SK-N-DZ (cell line): ENCODE measurements around the gene LYPD8. TPM values are rescaled to one million over a fixed set of nuclear protein-coding genes. Genes with fewer than 3 reads are reported as not detected.
"Not testable (repeated sequence)": the region's sequence is repeated elsewhere in the genome, so short reads cannot be mapped to it uniquely, and the experiment has no call there.

ENCODE experiments used
- DNase-seq: peaks from one replicate; pipeline ENCODE4 v3.0.0-alpha.2; 2015; ENCODE audit warnings: low spot score
- polyA plus RNA-seq, 2 experiments: library from polyadenylated mRNA; depleted of rRNA; stranded (reverse); fragments of >200 nt; gene quantifications; 2 replicates each; pipeline ENCODE4 v1.2.3, GENCODE V29; 2014

LYPD8 gene, protein sequence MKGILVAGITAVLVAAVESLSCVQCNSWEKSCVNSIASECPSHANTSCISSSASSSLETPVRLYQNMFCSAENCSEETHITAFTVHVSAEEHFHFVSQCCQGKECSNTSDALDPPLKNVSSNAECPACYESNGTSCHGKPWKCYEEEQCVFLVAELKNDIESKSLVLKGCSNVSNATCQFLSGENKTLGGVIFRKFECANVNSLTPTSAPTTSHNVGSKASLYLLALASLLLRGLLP
- not detected in 2 replicates for polyA plus RNA-seq (2014; cell fraction: cytosol; rRNA removed)
- not detected in 2 replicates for polyA plus RNA-seq (2014; cell fraction: nucleus; rRNA removed)

DNA sequence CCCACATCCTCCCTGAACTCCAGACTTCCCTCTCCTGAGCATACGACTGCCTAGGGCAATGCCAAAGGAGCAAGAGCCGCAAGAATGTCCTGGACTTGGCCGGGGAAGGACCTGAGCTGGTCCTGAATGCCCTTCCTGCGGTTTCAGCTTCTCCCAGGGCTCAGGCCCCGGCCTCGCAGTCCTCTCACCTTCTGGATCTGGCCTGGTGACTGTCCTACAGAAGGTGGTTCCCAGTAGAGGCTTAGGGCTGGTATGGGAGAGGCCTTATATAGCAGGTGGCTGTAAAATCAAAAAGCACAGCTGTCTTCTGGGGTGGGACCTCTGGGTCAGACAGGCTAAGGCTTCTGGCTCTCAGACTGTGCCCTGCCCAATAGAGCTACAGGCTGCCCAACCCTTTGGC, at the start of gene LYPD8:
Gene LYPD8 (minus strand): TSS at position 243 of the 400 bp plus-strand sequence. CDS start 4,678 bp downstream, outside the sequence.
- DNase-seq: no peak

DNA sequence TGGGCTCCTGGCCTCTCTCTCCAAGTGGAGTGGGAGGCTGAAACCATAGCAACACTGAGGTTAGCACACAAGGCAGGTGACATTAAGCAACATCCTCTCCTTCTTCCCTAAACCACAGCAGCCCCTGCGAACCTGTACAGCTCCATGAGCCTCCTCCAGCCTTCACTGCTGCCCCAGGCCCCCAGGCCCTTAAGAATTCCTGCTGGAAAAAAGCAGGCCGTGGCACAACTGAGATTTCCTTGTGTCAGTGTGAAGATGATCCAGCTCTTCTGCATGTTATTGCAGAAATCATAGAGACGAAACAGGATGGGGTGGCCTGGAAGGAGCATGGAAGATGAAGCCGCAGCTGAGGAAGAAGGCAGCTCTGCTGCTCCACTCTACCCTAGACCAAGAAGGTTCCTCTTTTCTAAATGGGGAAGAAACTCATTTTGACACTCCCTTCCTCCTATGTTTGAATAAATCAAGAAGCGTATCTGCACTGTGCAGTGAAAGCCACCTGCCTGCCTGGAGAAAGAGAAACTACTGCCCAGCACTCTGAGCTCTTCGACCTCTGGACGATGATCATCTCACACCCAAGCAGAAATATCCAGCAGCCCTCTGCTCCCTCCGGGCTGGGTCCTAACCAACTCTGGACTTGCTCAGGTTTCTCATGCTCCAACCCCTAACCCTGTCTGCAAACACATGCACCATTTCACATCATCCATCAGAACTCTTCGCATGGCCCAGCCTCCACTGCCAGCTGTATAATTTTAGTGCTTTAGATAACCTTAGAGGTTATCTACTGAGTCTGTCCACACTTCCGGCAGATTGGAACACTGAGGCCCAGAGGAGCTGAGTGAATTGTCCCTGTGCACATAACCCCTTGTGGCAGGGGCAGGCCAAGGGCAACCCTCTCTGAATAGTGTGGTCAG, 49.5 kb upstream of the LYPD8 start:
- no peak for DNase-seq

DNA sequence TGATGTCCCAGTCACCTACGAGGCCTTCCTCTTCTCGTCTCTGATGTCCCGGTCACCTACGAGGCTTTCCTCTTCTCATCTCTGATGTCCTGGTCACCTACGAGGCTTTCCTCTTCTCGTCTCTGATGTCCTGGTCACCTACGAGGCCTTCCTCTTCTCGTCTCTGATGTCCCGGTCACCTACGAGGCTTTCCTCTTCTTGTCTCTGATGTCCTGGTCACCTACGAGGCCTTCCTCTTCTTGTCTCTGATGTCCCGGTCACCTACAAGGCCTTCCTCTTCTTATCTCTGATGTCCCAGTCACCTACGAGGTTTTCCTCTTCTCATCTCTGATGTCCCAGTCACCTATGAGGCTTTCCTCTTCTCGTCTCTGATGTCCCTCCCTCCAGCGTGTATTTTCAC, 47.9 kb upstream of the LYPD8 start:
- DNase-seq: not testable (repeated sequence)

DNA sequence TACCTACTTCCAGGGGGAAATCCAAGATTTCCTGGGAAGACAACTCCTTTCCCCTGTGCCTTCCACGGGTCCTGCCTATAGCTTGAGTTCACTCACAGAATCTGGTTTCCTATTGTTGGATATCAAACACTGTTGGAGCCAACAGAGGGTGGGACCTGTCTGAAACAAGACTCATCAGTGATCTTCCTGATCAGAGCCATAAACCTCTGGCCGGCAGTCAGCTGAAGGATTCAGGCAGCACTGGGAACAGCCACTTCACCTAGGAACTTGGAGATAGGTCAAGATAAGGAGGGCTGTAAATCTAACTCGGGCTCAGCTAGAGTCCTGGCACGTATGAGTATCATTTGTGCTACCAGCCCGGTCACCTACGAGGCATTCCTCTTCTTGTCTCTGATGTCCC, 46.9 kb upstream of the LYPD8 start:
- no peak for DNase-seq

DNA sequence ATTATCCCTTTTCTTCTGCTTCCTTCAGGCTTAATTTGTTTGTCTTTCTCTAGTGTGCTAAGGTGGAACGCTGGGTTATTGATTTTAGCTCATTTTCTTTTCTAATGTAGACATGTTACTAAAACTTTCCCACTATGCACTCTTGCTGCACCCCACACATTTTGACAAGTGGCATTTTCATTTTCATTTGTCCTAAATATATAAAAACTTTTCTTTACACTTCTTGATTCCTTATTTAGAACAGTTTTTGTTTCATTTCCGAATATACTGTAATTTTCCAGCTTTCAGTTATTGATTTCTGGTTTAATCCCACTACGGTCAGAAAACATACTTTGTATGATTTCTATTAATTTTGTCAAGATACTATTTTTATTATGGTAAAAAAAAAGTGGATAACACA, 44.9 kb upstream of the LYPD8 start:
- DNase-seq: no peak

DNA sequence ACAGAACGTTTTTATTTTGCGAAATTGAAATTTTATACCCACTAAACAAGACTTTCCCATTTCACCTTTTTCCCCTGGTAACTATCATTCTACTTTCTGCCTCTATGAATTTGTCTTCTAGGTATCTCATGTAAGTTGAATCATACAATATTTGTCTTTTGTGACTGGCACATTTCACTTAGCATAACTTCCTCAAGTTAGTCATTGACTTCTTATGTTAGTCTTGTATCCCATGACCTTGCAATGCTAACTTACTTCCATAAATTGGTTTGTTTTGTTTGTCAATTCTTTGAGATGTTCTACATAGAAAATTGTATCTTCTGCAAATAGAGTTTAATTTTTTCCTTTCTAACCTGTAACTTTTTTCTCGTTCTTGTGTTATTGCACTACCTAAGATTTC, 43.2 kb upstream of the LYPD8 start:
- DNase-seq: no peak

DNA sequence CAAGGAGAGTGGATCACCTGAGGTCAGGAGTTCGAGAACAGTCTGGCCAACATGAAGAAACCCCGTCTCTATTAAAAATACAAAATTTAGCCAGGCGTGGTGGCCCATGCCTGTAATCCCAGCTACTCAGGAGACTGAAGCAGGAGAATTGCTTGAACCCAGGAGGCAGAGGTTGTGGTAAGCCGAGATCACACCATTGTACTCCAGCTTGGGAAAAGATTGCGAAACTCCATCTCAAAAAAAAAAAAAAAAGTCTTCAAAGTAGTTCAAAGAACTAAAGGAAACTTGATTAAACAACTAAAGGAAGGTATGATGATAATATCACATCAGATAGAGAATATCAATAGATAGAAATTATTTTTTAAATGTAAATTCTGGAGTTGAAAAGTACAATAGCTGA, 39.1 kb upstream of the LYPD8 start:
- DNase-seq: not testable (repeated sequence)

DNA sequence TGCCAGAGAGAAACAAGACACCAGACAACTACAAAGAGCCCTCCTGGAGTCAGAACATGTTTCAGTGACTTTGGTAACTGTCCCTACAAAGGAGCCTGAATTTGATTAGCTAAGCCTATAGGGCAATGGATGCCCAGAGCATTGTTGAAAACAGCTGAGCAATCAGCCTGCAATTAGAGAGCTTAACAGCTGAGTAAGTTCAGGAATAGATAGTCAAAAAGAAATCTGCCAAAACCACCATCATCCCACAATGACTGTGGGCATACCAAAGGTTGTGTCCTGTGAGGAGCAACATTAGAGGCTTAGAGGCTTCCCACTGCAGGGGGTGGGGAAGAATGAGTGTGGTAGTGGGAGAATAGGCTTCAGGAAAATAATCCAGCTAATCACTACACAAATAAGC, 38.0 kb upstream of the LYPD8 start:
- no peak for DNase-seq

DNA sequence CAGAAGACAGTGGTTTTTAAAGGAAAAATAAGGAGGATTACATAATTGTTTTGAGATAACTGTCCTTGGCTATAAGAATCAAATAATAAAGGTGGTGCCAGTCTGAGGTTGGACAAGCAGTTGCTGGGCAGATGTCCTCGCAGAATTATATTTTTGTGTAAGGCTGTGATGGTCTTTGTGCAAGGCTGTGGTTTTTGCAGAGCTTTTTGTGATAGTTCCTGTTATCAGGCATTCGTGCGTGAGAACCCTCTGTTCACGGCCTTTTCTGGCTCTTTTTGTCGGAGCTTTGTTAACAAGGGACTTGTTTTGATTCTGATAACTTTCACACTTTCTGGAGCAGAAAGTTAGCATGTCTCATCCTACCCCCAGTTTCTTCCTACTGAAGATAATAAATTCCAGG, 36.8 kb upstream of the LYPD8 start:
- no peak for DNase-seq

DNA sequence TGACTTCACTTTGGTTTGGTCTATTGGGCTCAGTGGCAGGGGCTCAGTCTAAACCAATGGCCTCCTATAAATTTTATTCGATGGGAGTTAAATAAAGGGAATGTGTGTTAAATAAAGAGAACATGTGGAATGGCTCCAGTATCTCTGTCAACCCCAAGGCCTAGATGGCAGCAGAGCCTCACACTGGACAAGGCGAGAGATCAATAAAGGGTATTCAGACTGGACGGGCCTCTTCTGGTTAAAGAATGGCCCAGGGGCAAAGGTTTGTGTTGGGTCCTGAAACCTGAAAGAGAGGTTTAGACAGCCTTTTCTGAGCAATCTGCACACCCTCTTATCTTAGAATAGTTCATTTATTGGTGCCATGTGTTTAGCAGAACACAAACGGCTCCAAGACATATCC, 35.5 kb upstream of the LYPD8 start:
- DNase-seq: no peak

DNA sequence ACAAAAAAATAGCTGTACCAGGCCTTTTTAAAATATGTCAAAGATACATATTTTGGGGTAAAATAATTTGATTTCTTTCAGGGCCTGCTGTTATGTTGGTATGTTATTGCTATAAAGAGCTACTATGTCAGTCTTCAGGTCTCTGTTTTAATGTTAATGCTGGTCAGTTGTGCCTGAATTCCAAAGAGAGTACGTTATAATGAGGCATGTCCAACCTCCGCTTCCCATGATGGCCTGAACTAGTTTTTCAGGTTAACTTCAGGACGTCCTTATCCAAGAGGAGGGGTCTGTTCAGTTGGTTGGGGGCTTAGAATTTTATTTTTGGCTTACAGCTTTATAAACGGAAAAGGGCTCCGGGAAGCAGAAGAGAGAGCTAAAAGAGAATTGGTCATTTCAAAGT, 34.9 kb upstream of the LYPD8 start:
- no peak for DNase-seq

DNA sequence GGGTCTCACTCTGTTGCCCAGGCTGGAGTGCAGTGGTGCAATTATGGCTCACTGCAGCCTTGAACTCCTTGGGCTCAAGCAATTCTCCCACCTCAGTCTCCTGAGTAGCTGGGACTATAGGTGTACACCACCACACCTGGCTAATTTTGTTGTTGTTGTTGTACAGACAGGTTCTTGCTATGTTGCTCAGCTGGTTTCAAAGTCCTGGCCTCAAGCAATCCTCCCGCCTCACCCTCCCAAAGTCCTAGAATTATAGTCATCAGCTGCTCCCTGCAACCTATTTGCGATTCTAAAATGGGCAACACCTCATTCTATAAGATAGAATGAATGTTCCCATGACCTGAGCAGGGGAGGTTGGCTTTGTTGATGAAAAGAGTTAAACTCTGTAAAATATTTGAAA, 33.8 kb upstream of the LYPD8 start:
- not testable (repeated sequence) for DNase-seq

DNA sequence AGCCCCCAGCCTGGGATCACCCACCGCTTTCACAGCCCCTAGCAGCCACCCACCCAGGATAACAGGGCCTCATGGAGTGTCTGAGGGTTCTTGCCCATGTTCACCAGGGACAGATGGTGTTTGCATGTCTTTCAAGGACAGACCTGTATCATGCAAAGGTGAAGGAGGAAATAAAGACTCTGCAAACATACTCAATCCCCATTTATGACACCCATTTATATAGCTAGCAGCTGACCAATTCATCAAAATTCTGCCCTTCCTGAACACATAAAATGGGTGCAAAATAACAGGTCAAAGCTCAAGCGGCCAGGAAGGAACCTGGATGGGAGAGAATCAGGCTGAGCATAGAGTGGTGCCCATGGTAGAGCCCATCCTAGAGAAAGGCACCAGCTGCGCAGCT, 32.8 kb upstream of the LYPD8 start:
- DNase-seq: no peak

DNA sequence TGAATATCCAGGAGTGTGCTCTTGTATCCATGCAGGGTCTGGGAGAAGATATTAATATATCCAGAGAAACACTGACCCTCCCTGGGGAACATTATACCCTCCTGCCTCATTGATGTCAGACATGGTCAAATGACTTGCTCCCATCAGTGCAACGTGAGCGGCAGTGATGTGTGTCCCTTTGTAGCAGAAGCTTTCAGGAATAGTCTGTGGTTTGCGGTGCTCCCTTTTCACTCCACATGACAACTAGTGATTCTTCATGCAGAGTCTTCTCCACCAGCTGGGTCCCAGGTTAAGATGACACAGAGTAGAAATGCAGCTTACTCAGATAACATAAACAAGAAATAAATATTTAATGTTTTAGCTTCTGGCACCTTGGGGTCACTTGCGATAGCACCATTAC, 31.9 kb upstream of the LYPD8 start:
- no peak for DNase-seq

DNA sequence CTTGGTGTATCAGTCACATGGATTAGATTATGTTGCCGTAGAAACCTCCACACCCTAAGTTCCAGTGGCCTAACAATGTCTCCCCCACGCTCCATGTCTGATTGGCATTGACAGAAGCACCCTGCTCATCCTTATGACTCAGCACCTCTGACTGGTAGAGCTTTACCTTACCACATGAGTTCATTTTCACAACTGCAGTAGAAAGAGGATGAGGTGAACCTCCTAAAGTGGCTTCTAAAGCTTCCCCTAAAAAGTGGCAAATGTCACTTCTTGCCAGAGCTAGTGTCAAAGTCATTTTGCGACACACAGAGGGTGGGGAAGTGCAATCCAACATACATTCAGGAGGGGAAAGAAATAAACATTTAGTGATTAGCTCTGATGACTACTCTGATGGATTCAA, 30.6 kb upstream of the LYPD8 start:
- no peak for DNase-seq

DNA sequence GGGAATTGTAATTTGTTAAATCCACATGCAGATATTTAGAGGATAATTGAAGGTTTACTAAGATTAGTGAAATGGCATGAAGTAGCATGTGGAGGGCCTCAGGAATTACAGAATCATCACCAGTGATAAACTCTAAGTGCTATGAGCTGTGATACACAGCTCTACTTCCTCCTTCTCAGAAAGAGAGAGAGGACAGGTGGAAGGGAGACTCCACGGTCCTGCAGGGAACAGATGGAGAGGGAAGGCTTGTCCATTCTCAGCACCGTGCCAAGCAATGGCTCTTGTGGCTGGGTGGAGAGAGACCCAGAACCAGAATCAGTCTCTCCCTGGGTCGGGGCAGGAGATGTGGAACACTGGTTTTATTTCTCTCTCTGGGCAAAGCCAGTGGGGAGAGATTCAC, 27.8 kb upstream of the LYPD8 start:
- DNase-seq: no peak

DNA sequence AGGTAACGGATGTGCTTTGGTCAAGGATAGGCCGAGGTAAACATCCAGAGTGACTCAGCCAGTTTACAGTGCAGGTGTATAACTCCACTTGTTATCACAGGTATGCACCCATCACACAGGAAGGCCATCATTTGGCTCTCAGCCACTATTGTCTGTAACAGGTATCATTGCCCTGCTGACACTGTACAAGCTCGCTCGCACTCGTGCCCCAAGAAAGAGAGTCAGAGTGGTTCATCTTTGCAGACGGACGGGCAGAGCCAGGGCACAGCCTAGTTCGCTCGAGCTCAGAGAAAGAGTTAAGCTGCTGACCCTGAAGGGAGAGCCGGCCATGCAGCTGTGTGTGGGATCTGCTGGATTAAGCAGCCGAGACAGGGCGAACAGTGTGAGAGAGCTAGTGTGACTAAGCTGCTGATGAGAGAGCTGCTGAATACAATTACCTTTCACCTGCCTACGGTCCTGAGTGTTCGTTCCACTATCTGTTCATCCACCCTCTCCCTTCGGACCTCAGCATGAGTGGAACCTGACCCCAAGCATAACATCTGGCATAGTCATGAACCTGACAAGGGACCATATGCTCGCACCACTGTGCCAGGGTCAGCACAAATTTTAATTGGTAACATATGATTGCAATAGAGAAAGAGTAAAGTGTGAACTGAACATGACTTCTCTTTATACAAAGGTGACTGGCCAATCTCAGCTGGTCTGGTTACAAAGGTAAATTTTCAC, 27.0 kb upstream of the LYPD8 start:
- no peak for DNase-seq

DNA sequence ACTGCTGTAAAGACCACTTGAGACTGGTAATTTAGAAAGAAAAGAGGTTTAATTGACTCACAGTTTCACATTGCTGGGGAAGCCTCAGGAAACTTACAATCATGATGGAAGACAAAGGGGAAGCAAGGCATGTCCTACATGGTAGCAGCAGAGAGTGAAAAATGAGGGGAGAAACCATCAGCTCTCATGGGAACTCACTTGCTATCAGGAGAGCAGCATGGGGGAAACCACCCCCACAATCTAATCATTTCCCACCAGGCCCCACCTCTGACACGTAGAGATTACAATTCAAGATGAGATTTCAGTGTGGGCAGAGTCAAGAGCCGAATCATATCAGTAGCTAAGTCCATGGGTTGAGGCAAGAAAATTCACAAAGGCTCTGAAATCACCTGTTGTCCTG, 23.8 kb upstream of the LYPD8 start:
- no peak for DNase-seq

DNA sequence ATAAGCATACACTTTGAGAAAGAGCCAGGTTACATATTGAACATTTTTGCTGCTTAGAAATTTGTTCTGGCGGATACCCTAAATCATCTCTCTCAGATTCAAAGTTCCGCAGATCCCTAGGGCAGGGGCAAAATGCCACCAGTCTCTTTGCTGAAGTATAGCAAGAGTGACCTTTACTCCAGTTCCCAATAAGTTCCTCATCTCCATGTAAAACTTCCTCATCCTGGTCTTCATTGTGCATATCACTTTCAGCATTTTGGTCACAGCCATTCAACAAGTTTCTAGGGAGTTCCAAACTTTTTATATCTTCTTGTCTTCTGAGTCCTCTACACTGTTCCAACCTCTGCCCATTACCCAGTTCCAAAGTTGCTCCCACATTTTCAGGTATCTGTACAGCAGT, 23.3 kb upstream of the LYPD8 start:
- no peak for DNase-seq

DNA sequence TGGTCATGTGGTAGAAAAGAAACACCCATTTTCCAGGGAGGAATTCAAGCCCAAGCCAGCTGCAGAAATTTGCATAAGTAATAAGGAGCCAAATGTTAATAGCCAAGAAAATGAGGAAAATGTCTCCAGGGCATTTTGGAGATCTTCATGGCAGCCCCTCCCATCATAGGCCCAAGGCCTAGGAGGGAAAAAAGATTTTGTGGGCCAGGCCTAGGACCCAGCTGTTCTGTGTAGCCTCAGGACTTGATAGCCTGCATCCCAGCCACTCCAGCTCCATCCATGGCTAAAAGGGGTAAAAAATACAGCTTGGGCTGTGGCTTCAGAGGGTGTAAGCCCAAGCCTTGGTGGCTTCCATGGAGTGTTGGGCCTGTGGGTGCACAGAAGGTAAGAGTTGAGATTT, 21.4 kb upstream of the LYPD8 start:
- no peak for DNase-seq

DNA sequence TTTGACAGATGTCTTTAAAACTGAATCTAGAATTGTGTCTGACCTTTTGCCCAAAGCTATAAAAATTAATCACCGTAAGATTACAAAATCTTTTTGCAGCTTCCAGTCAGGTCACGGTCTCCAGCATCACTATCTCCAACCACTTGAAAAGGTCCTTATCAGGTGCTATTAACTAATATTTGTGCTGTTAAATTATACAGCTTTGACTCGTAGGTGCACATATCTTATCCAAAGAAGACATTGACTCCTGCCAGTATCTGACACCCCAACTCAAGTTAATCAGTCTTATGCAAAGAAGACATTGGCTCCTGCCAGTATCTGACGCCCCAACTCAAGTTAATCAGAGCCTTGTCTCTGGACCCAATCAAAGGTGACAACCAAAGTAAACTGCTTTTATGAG, 19.9 kb upstream of the LYPD8 start:
- no peak for DNase-seq

DNA sequence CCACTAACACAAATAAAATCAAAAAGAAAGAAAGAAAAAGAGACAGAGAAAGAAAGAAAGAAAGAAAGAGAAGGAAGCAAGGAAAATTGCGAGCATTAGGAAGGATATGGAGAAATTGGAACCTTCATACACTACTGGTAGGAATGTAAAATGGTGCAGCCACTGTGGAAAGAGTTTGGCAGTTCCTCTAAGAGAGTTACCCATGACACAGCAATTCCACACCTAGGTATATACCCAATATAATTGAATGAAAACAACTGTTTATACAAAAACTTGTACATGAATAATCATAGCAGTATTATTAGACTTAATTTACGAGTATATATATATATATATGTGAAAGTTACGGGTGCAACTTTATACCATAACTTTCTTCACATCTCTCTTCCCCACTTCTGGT, 4.1 kb upstream of the LYPD8 start:
- no peak for DNase-seq
